GM12878 (cell line): ENCODE data around the gene IFT81. TPM values are rescaled to one million over a fixed set of nuclear protein-coding genes. Genes with fewer than 3 reads are reported as not detected.

ENCODE experiments used
- ATAC-seq: fragments of 200-7000 bp; cut with Tn5 transposase; 3 replicates; pipeline ENCODE4 v1.9.1; 2020; ENCODE audit warnings: mild to moderate bottlenecking, moderate library complexity
- BruUV-seq: library from RNA; stranded (reverse); fragments of 400-500 nt; replicated peaks from 2 replicates; lab custom pipeline; 2021; lab: Mats Ljungman, UMichigan
- CTCF ChIA-PET: fragments of 300-600 bp; sonication (Branson Sonifier 250); formaldehyde crosslinking; extraction: SDS; loops from one replicate; lab custom pipeline; 2021; ENCODE audit warnings: inconsistent platforms; lab: Yijun Ruan, JAX
- POLR2A ChIA-PET: fragments of 350-600 bp; formaldehyde crosslinking; extraction: SDS; loops from one replicate; lab custom pipeline; 2021; ENCODE audit warnings: inconsistent platforms; lab: Charles Lee
- RAD21 ChIA-PET: fragments of 300-600 bp; sonication (Branson Sonifier 250); formaldehyde crosslinking; loops from one replicate; lab custom pipeline; 2023; ENCODE audit warnings: antibody characterized with exemption; ENCODE audit not compliant: unreplicated experiment; lab: Charles Lee
- SMC1A ChIA-PET: fragments of 300-600 bp; sonication (Branson Sonifier 250); formaldehyde crosslinking; loops from one replicate; lab custom pipeline; 2023; ENCODE audit not compliant: unreplicated experiment, uncharacterized antibody; lab: Charles Lee
- DNase-seq: peaks from one replicate; pipeline ENCODE4 v3.0.0-alpha.2; 2011; ENCODE audit warnings: low read depth, low spot score
- FAIRE-seq: peaks from 3 replicates; lab custom pipeline; 2011; peaks lifted over from hg19 to GRCh38; lab: Jason Lieb, UNC
- H2AFZ ChIP-seq: 2 replicates; pipeline ENCODE4 v1.6.0; 2011; ENCODE audit warnings: low read depth, low read length, control low read depth; ENCODE audit not compliant: control insufficient read depth
- H3K27ac ChIP-seq: 2 replicates; pipeline ENCODE4 v1.5.1; 2011; ENCODE audit warnings: control low read depth; ENCODE audit not compliant: control insufficient read depth, insufficient read depth
- H3K27me3 ChIP-seq, 2 experiments: replicated peaks in 1 of 2; 2 replicates each; pipeline versions ENCODE4 v1.6.0 to v1.6.1; 2011; ENCODE audit warnings: low read length in 1 of 2; ENCODE audit not compliant: control insufficient read depth in 2 of 2, insufficient read depth in 2 of 2
- H3K36me3 ChIP-seq, 2 experiments: 2 replicates each; pipeline ENCODE4 v1.5.1; 2011; ENCODE audit warnings: low read length in 1 of 2; ENCODE audit not compliant: control insufficient read depth in 2 of 2, insufficient read depth in 2 of 2
- H3K4me1 ChIP-seq: 2 replicates; pipeline ENCODE4 v1.6.1; 2011; ENCODE audit warnings: mild to moderate bottlenecking, low read length, moderate library complexity, mixed read lengths; ENCODE audit not compliant: control insufficient read depth, insufficient read depth
- H3K4me2 ChIP-seq: 2 replicates; pipeline ENCODE4 v1.6.0; 2011; ENCODE audit warnings: control low read depth; ENCODE audit not compliant: control insufficient read depth, insufficient read depth
- H3K4me3 ChIP-seq: fragments of 200-600 bp; sonication (generic); 2 replicates; pipeline ENCODE4 v1.5.1; 2016
- H3K79me2 ChIP-seq: 2 replicates; pipeline ENCODE4 v1.6.0; 2011; ENCODE audit warnings: low read length; ENCODE audit not compliant: control insufficient read depth, insufficient read depth
- H3K9ac ChIP-seq: 2 replicates; pipeline ENCODE4 v1.8.0; 2011; ENCODE audit warnings: low read length, control low read depth, mixed read lengths; ENCODE audit not compliant: control insufficient read depth, insufficient read depth
- H3K9me3 ChIP-seq: replicated peaks from 3 replicates; pipeline ENCODE4 v1.5.1; 2011; ENCODE audit warnings: mild to moderate bottlenecking, low read length; ENCODE audit not compliant: control insufficient read depth, insufficient read depth
- H4K20me1 ChIP-seq: 2 replicates; pipeline ENCODE4 v1.6.0; 2011; ENCODE audit not compliant: control insufficient read depth, insufficient read depth
- BRCA1 ChIP-seq: IDR thresholded peaks from 2 replicates; pipeline ENCODE4 v1.6.1; 2011; ENCODE audit warnings: low read depth, low read length, improper control_type of control experiment
- CHD2 ChIP-seq: IDR thresholded peaks from 2 replicates; pipeline ENCODE4 v1.6.1; 2011; ENCODE audit warnings: low read depth, low read length, improper control_type of control experiment, borderline replicate concordance
- KAT2A ChIP-seq: conservative IDR thresholded peaks from 2 replicates; pipeline ENCODE4 v1.6.1; 2011; ENCODE audit warnings: low read depth, low read length; ENCODE audit not compliant: control insufficient read depth
- MEF2A ChIP-seq: IDR thresholded peaks from 2 replicates; pipeline ENCODE4 v1.6.1; 2011; ENCODE audit warnings: low read depth, mild to moderate bottlenecking, low read length, moderate library complexity; ENCODE audit not compliant: insufficient read depth
- RUNX3 ChIP-seq: IDR thresholded peaks from 2 replicates; pipeline ENCODE4 v1.6.1; 2012; ENCODE audit warnings: low read length, inconsistent platforms
- SIX5 ChIP-seq: IDR thresholded peaks from 2 replicates; pipeline ENCODE4 v1.6.1; 2011; ENCODE audit warnings: mild to moderate bottlenecking, low read depth, low read length, moderate library complexity; ENCODE audit not compliant: severe bottlenecking
- WGBS: methylation state at CpG from one replicate; pipeline ENCODE4 v1.1.6; 2016; ENCODE audit warnings: low lambda C conversion rate; ENCODE audit not compliant: insufficient replicate concordance, insufficient coverage; ENCODE audit errors: missing lambda C conversion rate; 5-methylcytosine and 5-hydroxymethylcytosine counted together
- in situ Hi-C: fragments of 300-500 bp; cut with MboI; formaldehyde crosslinking; loops from 9 replicates; pipeline ENCODE4 v1.14.3; 2018; ENCODE audit warnings: mixed read lengths
- intact Hi-C: fragments of 100-400 bp; cut with micrococcal nuclease; formaldehyde crosslinking; loops from one replicate; pipeline ENCODE4 v1.14.2; 2022; ENCODE audit not compliant: unreplicated experiment
- polyA plus RNA-seq, 11 experiments: library from polyadenylated mRNA; depleted of rRNA in 4 of 11; unstranded in 6 of 11; stranded (reverse) in 5 of 11; fragments of >200 nt; fragmentation: Nextera tagmentation in 4 of 11; fragmentation: Illumina TruSeq in 1 of 11; extraction: Ambion mirVana in 4 of 11; extraction: Trizol in 1 of 11; gene quantifications; 1 replicate in 1 of 11; 2 replicates in 10 of 11; pipeline versions ENCODE4 v1.2.1 to v1.2.3, GENCODE V29; 2011 to 2016; ENCODE audit warnings: inconsistent platforms in 2 of 11, missing spikeins in 2 of 11, low read depth in 1 of 11
- total RNA-seq, 4 experiments: library from RNA; depleted of rRNA in 3 of 4; stranded (reverse); fragments of >200 nt in 3 of 4; fragmentation: Illumina TruSeq in 1 of 4; extraction: Trizol in 1 of 4; gene quantifications; 2 replicates each; pipeline versions ENCODE4 v1.2.1 to v1.2.3, GENCODE V29; 2013 to 2021
- TF ChIP-seq, protein P1 (sequence below): fragments of 450-650 bp; IDR thresholded peaks from 2 replicates; pipeline ENCODE4 v1.6.1; 2017; ENCODE audit warnings: borderline replicate concordance
- TF ChIP-seq, protein P2 (sequence below): IDR thresholded peaks from 2 replicates; pipeline ENCODE4 v1.6.1; 2012; ENCODE audit warnings: low read depth, low read length, improper control_type of control experiment
- TF ChIP-seq, protein P3 (sequence below): fragments of 450-650 bp; IDR thresholded peaks from 2 replicates; pipeline ENCODE4 v1.6.1; 2018; ENCODE audit warnings: borderline replicate concordance, mild to moderate bottlenecking; ENCODE audit not compliant: partially characterized antibody

The IFT81 gene
- total and polyA plus RNA-seq, 10 of the 15 experiments (the other 5 are each of a cell fraction or from before 2014, with no cell fraction given), result 4.1 to 9.9 (median 5.6) TPM

DNA sequence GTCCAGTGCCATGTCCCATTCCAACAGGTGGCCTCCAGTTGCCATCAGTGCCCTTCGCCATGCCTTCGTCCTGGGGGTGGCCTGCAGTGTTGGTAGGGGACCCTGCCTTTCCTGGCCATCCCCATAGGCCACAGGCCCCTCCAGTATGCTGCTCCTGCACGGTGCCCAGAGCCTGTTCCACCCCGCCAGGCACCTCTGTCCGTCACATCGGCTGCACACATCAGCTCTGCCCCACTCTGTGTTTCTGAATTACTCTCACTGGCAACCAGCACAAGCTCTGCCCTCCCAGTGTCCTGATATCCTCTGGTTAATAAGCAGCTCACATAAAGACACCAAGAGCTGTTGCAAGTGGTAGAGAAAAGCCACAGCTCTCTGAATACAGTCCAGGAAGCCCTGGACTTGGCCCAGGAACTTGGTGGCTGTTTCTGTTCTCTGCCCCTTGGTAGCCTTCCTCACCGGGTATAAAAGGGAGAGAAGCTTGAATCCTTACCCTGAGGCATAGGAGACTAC is 125.6 kb downstream of the IFT81 start:
- Histone ChIP-seq H3K9ac (no peak overlapping the region), H3K27ac (no peak overlapping the region), H4K20me1 (no peaks in the 10 kb centered on the region), H3K27me3 (no peaks in the 10 kb centered on the region), H3K4me2 (no peak overlapping the region), H3K4me3 (no peak overlapping the region), H3K9me3 (no peaks in the 10 kb centered on the region), H3K4me1 (peaks cover 1% of the 10 kb centered on the region; the same call in 1 of the 2 replicates), H3K36me3 (no peaks in the 10 kb centered on the region), H2AFZ (no peak overlapping the region), H3K79me2 (no peaks in the 10 kb centered on the region)
- no TSS peak for BruUV-seq
- intact Hi-C loops (no loop called here), in situ Hi-C loops (no loop called here)
- DNase-seq (peak; percentile 13), ATAC-seq (peak; percentile 28; the same call in 2 of the 3 replicates), FAIRE-seq (no peak)
- CTCF ChIA-PET, result interaction anchor here (1.3 to 1.9 kb wide), 2 partner anchors 29 to 151 kb away, joined by 3 to 6 read pairs; no protein-coding TSS in a partner anchor
- WGBS, result 55% methylated on average over 6 of the region's 7 CpGs
- TF ChIP-seq, protein P1, sequence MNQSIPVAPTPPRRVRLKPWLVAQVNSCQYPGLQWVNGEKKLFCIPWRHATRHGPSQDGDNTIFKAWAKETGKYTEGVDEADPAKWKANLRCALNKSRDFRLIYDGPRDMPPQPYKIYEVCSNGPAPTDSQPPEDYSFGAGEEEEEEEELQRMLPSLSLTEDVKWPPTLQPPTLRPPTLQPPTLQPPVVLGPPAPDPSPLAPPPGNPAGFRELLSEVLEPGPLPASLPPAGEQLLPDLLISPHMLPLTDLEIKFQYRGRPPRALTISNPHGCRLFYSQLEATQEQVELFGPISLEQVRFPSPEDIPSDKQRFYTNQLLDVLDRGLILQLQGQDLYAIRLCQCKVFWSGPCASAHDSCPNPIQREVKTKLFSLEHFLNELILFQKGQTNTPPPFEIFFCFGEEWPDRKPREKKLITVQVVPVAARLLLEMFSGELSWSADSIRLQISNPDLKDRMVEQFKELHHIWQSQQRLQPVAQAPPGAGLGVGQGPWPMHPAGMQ, result no peak
- TF ChIP-seq RUNX3 (no peak), MEF2A (no peak), CHD2 (no peak), BRCA1 (no peak), KAT2A (no peak), SIX5 (no peak)
- TF ChIP-seq, protein P2, sequence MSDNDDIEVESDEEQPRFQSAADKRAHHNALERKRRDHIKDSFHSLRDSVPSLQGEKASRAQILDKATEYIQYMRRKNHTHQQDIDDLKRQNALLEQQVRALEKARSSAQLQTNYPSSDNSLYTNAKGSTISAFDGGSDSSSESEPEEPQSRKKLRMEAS, result no peak
- TF ChIP-seq, protein P3, sequence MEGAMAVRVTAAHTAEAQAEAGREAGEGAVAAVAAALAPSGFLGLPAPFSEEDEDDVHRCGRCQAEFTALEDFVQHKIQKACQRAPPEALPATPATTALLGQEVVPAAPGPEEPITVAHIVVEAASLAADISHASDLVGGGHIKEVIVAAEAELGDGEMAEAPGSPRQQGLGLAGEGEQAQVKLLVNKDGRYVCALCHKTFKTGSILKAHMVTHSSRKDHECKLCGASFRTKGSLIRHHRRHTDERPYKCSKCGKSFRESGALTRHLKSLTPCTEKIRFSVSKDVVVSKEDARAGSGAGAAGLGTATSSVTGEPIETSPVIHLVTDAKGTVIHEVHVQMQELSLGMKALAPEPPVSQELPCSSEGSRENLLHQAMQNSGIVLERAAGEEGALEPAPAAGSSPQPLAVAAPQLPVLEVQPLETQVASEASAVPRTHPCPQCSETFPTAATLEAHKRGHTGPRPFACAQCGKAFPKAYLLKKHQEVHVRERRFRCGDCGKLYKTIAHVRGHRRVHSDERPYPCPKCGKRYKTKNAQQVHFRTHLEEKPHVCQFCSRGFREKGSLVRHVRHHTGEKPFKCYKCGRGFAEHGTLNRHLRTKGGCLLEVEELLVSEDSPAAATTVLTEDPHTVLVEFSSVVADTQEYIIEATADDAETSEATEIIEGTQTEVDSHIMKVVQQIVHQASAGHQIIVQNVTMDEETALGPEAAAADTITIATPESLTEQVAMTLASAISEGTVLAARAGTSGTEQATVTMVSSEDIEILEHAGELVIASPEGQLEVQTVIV, result no peak
- SMC1A ChIA-PET, result no interaction called here
- POLR2A ChIA-PET, result no interaction called here
- RAD21 ChIA-PET, result interaction anchor here (1.5 kb wide), 1 partner anchor 9 kb away, joined by 3 read pairs; no protein-coding TSS in a partner anchor
